ENCODE measurements around the gene SPAG16.
"Not testable (repeated sequence)": the region's sequence is repeated elsewhere in the genome, so short reads cannot be mapped to it uniquely, and the experiment has no call there.

The SPAG16 gene

DNA sequence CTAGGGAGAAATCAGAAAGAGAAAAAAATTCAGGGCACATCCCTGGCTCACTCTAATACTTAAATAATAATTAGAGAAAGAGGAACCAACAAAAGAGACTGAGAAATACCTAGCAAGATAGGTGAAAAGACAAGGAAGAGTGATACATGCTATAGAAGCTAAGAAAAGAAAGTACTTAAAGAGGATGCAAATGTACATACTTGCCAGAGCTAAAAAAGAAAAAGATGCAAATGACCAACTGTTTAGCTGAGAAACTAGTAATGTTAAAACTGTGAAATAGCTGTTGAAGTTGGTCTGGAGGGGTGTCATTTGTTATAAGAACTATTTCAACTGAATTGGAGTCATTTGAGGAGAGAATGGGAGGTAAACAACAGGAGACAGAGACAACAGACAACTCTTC, 412.2 kb downstream of the SPAG16 start:
- no peak for DNase-seq (ENCODE audit: low read depth)

DNA sequence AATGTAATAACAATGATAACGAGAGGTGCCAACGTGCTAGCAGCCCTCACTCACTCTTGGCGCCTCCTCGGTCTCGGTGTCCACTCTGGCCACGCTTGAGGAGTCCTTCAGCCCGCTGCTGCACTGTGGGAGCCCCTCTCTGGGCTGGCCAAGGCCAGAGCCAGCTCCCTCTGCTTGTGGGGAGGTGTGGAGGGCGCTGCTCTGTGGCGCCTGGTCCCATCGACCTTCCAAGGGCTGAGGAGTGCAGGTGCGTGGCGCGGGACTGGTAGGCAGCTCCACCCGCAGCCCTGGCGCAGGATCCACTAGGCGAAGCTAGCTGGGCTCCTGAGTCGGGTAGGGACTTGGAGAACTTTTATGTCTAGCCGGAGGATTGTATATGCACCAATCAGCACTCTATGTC, 417.1 kb downstream of the SPAG16 start:
- not testable (repeated sequence) for DNase-seq (ENCODE audit: low read depth)

DNA sequence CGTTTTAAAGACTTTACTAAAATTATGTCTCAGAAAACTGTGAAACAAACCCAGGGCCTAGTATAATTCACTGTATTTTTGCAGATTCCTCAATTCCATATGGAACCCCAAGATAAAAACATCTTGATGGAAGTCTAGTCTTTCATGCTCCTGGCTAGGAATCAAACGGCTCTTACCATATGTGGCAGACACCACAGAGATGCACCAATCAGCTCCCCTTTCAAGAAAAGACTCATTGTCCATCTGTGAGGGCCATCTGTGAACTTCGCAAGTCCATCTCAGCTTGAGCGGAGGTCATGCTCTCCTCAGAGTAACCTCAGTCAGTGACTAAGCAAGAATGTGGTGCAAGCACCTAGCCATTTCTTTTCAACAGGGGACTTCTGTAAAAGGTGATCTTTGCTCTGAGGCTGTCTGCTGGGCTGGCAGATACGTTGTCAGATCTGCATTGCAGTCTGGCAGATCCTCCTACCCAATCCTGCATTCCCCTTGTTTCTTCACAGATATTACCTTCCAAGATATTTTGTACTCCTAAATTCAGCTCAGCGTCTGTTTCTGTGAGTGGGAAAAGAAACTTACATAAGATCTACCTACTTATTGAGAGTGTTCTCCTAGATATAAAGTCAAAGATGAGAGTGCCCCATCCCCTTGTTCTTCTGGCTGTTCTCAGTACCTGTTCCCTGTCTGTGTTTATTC, 419.3 kb downstream of the SPAG16 start:
- DNase-seq (ENCODE audit: low read depth): no peak

DNA sequence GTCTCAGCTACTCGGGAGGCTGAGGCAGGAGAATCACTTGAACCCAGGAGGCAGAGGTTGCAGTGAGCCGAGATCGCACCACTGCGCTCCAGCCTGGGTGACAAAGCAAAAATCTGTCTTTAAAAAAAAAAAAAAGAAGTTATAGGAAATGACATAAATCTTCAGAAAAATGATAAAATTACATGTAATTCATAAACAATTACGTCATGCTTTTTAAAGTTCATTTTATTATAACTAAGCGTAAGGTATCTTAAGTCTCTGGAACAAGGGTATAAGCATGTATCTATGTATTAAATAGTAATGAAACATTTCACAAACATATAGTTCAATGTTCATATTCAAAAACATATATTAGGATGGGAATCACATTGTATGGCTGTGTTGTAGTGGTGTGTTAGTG, 425.9 kb downstream of the SPAG16 start:
- no peak for DNase-seq (ENCODE audit: low read depth)

DNA sequence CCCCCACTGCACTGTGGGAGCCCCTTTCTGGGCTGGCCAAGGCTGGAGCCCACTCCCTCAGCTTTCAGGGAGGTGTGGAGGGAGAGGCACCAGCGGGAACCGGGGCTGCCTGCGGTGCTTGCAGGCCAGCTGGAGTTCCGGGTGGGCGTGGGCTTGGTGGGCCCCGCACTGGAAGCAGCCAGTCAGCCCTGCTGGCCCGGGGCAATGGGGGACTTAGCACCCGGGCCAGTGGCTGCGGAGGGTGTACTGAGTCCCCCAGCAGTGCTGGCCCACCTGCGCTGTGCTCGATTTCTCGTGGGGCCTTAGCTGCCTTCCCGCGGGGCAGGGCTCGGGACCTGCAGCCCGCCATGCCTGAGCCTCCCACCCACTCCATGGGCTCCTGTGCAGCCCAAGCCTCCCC, 434.1 kb downstream of the SPAG16 start:
- not testable (repeated sequence) for DNase-seq (ENCODE audit: low read depth)

DNA sequence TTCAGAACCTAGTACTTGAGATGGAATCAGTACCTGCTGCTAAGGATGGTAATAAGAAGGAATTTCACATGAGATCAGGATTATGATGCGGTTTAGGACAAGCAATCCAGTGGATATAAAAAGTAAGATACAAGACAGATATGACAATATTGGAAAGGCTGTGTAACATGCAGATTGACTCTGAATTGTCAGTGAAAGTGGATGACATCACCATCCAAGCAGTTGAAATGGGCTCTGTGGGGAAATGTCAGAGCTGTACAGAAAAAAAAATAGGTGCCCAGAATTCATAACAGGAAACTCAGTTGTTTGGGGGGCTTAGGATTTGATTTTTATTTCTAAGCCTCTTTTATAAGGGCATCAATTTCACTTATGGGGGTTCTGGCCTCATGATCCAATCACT, 438.3 kb downstream of the SPAG16 start:
- no peak for DNase-seq (ENCODE audit: low read depth)

DNA sequence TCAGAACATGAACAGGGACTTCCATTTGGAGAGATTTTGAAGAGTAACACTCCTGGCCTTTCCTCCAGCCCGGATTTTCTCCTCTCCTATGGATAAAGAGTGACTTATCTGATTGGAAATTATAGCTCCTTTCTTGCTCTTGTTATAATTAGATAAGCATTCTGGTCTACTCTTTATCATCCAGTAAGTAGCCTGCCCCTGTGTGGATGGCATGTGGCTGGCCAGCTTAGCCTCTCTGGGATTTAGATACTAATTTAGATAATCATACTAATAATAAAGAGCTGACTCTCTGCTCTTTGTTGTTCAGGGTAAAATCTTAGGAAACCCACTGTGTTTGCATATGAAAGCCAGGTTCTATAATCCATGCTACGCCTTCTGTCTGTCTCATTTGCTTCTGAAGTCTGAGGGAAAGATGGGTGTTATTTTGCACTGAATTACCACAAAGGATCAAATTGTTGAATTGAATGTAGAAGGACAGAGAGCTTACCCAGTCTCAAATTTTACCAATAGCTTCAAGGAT, 438.8 kb downstream of the SPAG16 start:
- no peak for DNase-seq (ENCODE audit: low read depth)

DNA sequence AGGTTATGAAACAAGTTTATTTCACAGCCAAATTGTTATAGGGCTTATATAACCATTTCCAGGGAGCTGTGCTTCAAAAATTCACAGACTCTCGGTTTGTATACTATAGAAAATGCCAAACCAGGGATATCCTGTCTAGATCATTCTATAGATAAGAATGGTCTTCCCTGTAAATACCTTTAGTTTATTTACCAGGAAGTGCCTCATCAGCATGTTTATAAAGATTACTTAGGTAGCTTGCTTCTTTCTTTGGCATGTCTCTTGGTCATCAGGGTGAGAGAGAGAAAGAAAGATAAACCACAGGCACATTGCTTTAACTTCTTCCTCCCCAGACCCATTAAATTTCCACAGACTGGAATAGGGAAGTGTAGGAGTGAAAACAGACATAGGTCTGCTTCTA, 439.4 kb downstream of the SPAG16 start:
- no peak for DNase-seq (ENCODE audit: low read depth)

DNA sequence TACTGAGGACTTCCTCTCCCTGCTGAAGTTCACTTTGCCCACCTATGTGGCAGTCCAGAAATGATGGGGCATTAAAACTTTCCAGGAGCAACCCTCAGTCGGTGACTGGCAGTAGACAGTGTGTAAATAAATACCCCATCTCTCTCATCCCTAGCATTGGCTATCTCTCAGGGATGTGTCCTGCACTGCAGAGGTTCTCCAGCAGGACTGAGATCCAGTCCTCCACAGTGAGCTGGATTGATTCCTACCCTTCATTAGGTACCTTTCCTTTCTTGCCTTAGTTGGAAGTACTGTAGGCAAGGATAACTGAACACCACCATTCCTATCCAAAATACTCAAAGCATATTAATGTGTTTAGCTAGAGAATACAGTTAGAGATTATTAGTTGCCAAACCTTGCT, 441.8 kb downstream of the SPAG16 start:
- DNase-seq (ENCODE audit: low read depth): no peak

DNA sequence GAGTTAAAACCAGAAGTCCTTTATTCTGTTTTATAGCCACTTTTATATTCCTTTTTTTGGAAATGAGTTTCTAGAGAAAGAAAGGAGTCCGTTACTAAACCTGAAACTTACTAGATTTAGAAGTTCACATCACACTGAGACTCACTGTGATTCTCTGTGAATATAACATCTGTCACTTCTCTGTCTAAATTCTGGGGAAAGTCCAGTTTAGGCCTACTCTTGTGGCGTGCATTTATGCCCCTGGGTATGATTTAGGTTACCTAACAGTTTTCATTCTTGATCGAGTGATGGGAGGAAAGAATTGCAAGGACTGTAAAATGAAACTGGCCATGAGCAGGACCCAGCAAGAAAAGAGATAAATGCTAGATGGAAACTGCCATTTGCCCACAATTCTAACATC, 449.6 kb downstream of the SPAG16 start:
- DNase-seq (ENCODE audit: low read depth): no peak

DNA sequence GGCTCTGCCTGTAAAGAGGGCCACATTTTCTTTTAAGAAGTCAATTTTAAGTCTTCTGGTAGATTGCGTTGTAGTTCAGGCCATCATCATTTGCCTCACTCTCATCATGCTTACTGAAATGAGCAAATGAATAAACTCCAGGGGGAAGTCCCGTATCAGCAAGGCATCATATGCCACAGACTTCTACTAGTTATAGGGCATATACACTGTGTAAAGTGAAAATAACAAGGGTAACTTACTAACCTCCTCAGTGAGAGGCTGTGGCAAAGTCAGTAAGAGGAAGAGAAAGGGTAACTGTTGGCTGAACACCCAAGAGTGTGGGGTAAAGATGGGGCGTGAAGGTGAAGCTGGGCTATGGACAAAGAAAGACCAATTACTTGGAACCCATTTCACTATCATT, 456.2 kb downstream of the SPAG16 start:
- no peak for DNase-seq (ENCODE audit: low read depth)

DNA sequence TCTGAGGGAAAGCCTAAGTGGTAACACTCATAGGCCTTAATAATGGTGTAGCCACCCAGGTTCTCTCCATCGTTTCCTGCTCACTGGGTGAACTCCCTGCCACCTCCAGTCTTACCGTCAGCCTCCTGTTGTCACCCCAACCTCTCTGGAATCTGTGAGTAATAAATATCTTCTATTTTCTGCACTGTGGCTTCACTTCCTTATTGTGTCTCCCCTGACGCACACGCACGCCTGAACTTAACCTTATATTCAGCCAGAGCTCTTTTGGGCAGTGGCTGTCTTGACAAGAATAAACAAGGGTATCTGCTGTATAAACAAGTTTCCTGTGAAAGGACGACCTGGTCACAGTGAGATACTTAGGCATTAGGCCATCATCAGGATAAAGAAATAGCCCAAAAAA, 467.2 kb downstream of the SPAG16 start:
- no peak for DNase-seq (ENCODE audit: low read depth)

DNA sequence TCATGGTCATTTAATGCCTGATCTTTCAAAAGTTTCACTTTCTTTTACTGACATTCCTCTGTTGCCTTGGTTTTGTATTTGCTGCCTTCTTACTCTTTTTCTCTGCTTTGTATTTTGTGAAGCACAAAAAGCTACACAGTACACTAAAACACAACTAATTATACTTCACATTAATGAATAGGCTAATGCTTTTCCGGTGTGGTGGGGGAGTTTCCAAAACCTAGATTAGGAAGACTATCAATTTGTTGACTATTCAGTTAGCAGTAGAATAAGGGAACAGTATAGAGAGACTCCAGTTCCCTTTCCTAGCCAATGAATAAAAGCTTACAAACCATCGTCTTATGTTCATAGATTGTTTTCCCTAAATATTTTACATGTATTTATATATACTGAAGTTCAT, 468.3 kb downstream of the SPAG16 start:
- DNase-seq (ENCODE audit: low read depth): no peak

DNA sequence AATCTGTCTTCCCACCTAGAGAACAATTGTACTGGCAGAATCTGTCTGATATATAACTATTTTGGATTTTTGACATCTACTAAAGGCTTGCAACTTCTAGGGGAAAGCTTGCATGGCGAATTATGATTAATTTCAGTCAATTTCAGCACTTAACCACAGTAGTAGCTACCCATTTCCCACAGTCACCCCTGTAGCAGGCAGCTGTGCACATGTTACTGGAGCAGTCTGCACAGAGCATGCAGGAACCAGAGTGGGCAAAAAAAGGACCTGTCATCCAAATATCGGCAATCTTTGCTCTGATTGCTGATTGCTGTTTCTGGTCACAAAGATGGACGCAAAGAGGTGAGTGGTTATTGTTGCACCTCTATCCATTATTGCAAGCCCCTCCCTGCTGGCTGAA, 473.3 kb downstream of the SPAG16 start:
- no peak for DNase-seq (ENCODE audit: low read depth)

DNA sequence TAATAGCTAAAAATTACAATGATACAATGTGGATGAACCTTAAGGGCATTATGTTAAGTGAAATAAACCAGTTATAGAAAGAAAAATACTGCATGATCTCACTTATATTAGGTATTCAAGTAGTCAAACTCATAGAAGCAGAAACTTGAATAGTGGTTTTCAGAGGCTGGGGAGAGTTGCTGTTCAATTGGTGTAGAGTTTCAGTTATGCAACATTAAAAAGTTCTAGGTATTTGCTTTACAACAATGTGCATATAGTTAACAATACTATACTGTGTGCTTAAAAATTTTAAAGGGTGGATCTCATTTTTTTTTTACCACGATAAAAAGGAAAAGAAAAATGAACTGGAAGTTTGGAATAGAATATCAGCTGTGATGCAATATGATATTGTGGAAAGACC, 479.1 kb downstream of the SPAG16 start:
- no peak for DNase-seq (ENCODE audit: low read depth)

DNA sequence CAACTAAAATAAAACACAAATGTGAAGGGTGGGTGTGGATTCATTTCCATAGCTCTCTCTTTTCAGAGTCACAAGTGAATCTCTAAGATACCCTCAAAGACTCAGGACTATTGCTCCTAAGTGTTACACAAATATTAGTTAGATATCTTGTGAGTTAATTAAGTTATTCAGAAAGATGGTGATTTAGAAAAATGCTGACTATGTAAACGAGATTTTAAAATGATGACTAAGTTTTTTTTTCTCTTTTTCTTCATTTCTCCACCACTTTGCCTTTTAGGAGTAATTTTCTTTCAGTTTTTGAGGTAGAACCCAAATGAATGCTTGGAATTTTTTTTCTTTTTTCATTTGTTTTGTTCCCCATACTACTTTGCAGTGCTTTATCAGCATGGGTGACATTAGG, 479.7 kb downstream of the SPAG16 start:
- DNase-seq (ENCODE audit: low read depth): no peak

DNA sequence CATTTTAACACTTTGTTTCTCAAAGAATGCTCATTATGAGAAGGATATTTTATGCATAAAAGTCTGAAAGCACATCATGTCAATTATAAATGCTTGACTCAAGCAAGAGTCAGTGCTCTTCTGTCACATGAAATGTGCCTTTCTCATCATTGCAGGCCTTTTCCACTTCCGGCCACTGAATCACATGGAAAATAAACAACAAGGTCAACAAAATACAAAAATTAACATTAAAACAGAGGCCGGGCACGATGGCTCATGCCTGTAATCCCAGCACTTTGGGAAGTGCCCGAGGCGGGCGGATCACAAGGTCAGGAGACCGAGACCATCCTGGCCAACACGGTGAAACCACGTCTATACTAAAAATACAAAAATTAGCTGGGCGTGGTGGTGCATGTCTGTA, 480.6 kb downstream of the SPAG16 start:
- DNase-seq (ENCODE audit: low read depth): no peak

DNA sequence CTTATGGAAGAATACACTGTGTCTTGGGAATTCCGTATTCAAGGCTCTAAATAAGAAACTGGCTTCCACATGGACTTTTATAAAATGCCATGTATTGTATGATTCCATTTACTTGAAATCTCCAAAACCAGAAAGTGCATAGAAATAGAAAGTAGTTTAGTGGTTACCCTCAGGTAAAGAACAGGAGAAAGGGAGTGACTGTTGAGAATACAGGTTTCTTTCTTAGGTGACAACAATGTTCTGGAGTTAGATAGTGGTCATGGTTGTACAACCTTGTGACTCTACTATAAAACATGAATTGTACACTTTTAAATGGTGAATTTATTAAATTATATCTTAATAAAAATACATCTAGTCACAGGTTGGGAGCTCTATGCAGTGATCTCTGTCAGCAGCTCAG, 481.8 kb downstream of the SPAG16 start:
- DNase-seq (ENCODE audit: low read depth): no peak

DNA sequence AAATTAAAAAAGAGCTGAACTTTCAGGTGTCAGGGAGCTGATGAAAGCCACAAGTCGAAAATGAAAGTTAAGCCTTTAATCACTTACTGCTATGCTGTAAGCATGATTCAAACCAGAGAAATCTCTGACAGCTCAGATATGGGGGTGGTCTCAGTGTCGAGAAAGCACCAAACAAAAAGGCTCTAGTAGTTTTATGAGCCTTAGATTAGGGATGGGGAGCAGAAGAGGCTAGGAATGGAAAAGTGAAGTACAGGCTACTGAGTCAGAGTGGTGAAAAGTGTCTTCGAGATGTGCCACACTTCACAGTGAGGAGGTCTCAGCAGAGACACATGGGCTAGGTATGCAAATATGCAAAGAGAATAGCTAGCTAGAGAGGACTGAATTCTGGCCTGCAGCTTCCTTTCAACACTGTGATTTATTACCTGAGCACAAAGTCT, 482.2 kb downstream of the SPAG16 start:
- DNase-seq (ENCODE audit: low read depth): peak; percentile 5

DNA sequence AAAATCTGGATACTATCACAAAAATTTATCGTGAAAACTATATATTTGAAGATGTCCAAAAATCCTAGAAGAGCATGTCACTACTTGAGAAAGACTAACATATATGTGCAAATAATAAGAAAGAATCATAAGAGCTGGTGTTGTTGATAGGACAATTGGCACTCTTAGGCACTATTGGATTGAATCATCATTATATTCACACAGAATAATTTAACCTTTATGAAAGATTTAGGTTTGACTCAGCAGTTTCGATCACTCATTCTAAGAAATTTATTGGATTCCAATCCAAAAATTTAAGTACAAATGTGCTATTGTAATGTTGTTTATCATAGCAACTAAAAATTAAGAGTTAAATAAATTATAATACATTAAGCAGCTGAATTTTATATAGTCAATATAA, 503.6 kb downstream of the SPAG16 start:
- DNase-seq (ENCODE audit: low read depth): no peak

DNA sequence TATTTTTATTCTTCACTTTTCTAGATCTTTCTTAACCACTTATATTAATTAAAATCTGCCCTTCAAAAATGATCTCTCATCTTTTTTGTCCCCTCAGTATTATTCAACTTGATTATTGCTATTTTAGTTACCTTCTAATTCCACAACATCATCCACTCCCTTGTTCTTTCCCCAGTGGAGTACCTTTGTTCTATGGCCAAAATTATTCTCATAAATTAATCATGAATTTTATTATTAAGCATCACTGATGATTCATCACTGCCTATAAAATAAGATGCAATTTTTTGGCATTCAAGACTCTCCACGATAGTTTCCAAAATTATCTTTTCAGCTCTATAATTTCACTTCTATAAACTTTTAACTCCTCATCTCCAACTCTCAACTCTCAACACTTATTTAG, 505.7 kb downstream of the SPAG16 start:
- DNase-seq (ENCODE audit: low read depth): no peak

DNA sequence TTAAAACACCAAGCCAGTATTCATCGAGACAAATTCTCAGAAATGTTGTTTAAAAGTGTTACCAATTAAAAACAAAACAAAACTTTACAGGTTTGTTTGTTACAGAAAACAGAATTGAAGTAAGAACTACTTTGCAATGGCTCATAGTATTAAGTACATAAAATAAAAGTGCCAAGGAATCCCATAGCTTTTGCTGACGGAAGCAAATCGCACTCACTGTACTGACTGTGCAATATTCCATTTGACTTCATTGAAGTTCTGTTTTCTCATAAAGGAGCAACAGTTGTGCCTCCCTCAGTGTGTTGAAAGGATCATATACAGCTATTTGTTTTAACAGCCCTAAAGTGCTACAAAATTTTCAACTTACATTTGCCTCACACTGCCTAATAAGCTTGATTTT, 507.8 kb downstream of the SPAG16 start:
- no peak for DNase-seq (ENCODE audit: low read depth)

DNA sequence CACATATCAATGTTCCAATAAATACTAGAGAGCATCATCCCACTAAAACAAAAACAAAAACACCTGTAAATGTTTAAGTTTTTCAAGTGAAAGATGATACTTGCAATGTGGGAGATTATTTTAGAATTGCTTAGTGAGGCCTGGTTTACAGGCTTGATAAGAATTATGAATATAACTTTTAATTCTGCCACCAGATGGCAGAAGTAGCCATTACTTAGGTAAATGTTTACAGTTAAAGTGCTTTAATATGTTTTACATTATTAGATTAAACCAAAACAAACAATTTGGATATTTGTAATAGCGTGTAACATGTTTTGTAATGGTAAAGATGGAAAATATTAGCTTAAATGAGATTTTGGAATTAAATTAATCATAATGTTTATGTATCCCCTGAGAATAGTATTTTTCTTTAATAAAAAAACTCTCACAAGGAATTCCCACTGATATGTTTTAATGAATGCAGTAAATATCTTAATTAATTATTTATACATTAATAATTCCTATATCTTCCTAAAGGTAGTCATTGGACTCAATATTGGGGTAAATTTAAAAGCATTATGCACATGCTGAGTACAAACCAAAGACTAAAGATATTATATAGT, 522.0 kb downstream of the SPAG16 start:
- DNase-seq (ENCODE audit: low read depth): peak; percentile 42

DNA sequence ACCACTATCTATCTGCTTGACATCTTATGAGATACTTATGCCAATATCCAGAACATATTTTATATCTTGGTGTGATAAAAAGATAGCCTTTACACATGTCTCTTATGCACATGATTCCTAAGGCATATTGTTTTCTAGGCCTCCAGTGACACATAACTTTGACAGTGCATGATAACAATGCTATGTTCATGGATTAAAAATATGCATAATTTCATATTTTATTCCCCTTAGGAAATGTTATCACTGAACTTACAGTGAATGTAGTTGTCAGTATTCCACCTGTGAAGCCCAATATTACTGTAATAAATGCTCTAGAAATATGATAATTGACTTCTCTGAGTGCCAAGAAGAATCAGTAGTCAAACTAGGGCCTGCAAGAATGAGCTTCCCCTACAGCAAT, 532.3 kb downstream of the SPAG16 start:
- no peak for DNase-seq (ENCODE audit: low read depth)

Data from iris pigment epithelial cell (primary cell).